MM.1S (cell line): Measurements from ENCODE around the gene TRAFD1.
"Not testable (repeated sequence)": the region's sequence is repeated elsewhere in the genome, so short reads cannot be mapped to it uniquely, and the experiment has no call there.

Experiments
- DNase-seq: peaks from one replicate; pipeline ENCODE4 v3.0.0-alpha.2; 2015
- H2AFZ ChIP-seq: fragments of 300-600 bp; sonication (generic); 2 replicates; pipeline ENCODE4 v1.6.0; 2016; ENCODE audit warnings: antibody characterized with exemption, low read length
- H3F3A ChIP-seq: fragments of 300-600 bp; sonication (generic); 2 replicates; pipeline ENCODE4 v1.6.1; 2016; ENCODE audit warnings: mild to moderate bottlenecking, antibody characterized with exemption, low read length, moderate library complexity, mixed read lengths; ENCODE audit not compliant: insufficient read depth
- H3K27ac ChIP-seq: fragments of 300-600 bp; sonication (generic); 2 replicates; pipeline ENCODE4 v1.5.1; 2016; ENCODE audit warnings: mild to moderate bottlenecking, low read length
- H3K27me3 ChIP-seq: fragments of 300-600 bp; sonication (generic); replicated peaks from 2 replicates; pipeline ENCODE4 v1.6.0; 2016; ENCODE audit warnings: low read length; ENCODE audit not compliant: insufficient read depth
- H3K36me3 ChIP-seq: fragments of 300-600 bp; sonication (generic); replicated peaks from 2 replicates; pipeline ENCODE4 v1.6.1; 2016; ENCODE audit warnings: mild to moderate bottlenecking, low read length, mixed read lengths; ENCODE audit not compliant: insufficient read depth
- H3K4me1 ChIP-seq: fragments of 300-600 bp; sonication (generic); 2 replicates; pipeline ENCODE4 v1.6.1; 2016; ENCODE audit warnings: low read length, mixed read lengths
- H3K4me2 ChIP-seq: fragments of 300-600 bp; sonication (generic); 2 replicates; pipeline ENCODE4 v1.6.0; 2016; ENCODE audit warnings: low read depth, low read length
- H3K4me3 ChIP-seq: fragments of 300-600 bp; sonication (generic); 2 replicates; pipeline ENCODE4 v1.5.1; 2016; ENCODE audit warnings: low read length, mixed read lengths
- H3K79me2 ChIP-seq: fragments of 300-600 bp; sonication (generic); 2 replicates; pipeline ENCODE4 v1.6.1; 2016; ENCODE audit warnings: mixed run types, low read length, mixed read lengths
- H3K9ac ChIP-seq: fragments of 300-600 bp; sonication (generic); 2 replicates; pipeline ENCODE4 v1.6.1; 2016; ENCODE audit warnings: low read length, mixed read lengths
- H3K9me2 ChIP-seq: fragments of 300-600 bp; sonication (generic); replicated peaks from 2 replicates; pipeline ENCODE4 v1.6.1; 2016; ENCODE audit warnings: mild to moderate bottlenecking, low read length, mixed read lengths; ENCODE audit not compliant: insufficient read depth
- H3K9me3 ChIP-seq: fragments of 300-600 bp; sonication (generic); replicated peaks from 2 replicates; pipeline ENCODE4 v1.6.1; 2016; ENCODE audit warnings: mild to moderate bottlenecking, low read length, mixed read lengths; ENCODE audit not compliant: insufficient read depth
- H4K20me1 ChIP-seq: fragments of 300-600 bp; sonication (generic); 2 replicates; pipeline ENCODE4 v1.6.1; 2016; ENCODE audit warnings: mild to moderate bottlenecking, low read length, moderate library complexity, mixed read lengths; ENCODE audit not compliant: insufficient read depth
- EZH2 ChIP-seq: fragments of 300-600 bp; sonication (generic); optimal IDR thresholded peaks from 2 replicates; pipeline ENCODE3; 2017; ENCODE audit warnings: low read depth, mild to moderate bottlenecking, antibody characterized with exemption, low read length, mixed read lengths
- EZH2phosphoT487 ChIP-seq: fragments of 300-600 bp; sonication (generic); IDR thresholded peaks from 2 replicates; pipeline ENCODE4 v1.6.1; 2018; ENCODE audit warnings: antibody characterized with exemption, low read length
- TF ChIP-seq, protein P1 (sequence below): fragments of 300-600 bp; sonication (generic); IDR thresholded peaks from 2 replicates; pipeline ENCODE4 v1.5.1; 2016; ENCODE audit warnings: antibody characterized with exemption, low read length, mixed read lengths

TRAFD1 gene

DNA sequence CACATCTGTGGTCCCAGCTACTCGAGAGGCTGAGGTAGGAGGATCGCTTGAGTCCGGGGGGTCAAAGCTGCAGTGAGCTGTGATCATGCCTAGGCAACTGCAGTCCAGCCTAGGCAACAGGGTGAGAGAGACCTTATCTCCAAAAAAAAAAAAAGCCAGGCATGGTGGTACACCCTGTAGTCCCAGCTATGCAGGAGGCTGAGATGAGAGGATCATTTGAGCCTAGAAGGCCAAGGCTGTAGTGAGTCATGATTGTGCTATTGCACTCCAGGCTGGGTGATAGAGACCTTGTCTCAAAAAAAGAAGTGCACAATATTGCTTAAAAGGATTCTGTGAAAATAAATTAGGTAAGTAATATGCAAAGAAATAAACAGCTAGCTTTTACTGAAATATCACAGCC lies 33.8 kb upstream of the TRAFD1 start:
- TF ChIP-seq EZH2: no peak
- no peaks in the 10 kb centered on the region for H4K20me1 ChIP-seq
- H2AFZ ChIP-seq: no peak overlapping the region
- no peak overlapping the region for H3K27ac ChIP-seq
- no peaks in the 10 kb centered on the region for H3K9me2 ChIP-seq
- H3K4me2 ChIP-seq: no peak overlapping the region
- DNase-seq: no peak
- H3K4me1 ChIP-seq: no peaks in the 10 kb centered on the region
- no peaks in the 10 kb centered on the region for H3K9me3 ChIP-seq
- no peak overlapping the region for H3K4me3 ChIP-seq
- no peak overlapping the region for H3K9ac ChIP-seq
- H3K27me3 ChIP-seq: no peaks in the 10 kb centered on the region
- no peaks in the 10 kb centered on the region; the same call in 1 of the 2 replicates for H3K36me3 ChIP-seq
- no peaks in the 10 kb centered on the region for H3F3A ChIP-seq
- H3K79me2 ChIP-seq: peaks cover 22% of the 10 kb centered on the region

DNA sequence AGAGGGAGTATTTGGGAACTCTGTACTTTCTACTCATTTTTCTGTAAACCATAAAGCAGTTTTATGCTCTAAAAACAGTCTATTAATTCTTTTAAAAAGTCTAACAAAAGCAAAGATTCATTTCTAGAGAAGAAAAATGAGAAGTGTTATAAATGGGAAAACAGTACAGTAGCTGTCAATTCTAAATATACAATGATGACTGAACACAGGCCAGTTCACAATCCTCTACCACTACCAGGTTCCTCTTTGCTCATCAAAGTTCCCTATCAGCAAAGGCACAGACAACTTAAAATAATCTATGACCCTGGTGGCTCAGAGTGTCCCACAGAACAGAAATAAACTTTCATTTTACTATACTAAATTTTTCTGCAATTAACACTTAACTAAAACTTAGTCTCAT lies 29.3 kb upstream of the TRAFD1 start:
- TF ChIP-seq EZH2: no peak
- TF ChIP-seq, protein P1, sequence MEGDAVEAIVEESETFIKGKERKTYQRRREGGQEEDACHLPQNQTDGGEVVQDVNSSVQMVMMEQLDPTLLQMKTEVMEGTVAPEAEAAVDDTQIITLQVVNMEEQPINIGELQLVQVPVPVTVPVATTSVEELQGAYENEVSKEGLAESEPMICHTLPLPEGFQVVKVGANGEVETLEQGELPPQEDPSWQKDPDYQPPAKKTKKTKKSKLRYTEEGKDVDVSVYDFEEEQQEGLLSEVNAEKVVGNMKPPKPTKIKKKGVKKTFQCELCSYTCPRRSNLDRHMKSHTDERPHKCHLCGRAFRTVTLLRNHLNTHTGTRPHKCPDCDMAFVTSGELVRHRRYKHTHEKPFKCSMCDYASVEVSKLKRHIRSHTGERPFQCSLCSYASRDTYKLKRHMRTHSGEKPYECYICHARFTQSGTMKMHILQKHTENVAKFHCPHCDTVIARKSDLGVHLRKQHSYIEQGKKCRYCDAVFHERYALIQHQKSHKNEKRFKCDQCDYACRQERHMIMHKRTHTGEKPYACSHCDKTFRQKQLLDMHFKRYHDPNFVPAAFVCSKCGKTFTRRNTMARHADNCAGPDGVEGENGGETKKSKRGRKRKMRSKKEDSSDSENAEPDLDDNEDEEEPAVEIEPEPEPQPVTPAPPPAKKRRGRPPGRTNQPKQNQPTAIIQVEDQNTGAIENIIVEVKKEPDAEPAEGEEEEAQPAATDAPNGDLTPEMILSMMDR: no peak
- no peak for TF ChIP-seq EZH2phosphoT487
- Histone ChIP-seq H3K9ac (no peak overlapping the region), H3K9me3 (no peaks in the 10 kb centered on the region), H4K20me1 (no peaks in the 10 kb centered on the region), H3K9me2 (no peaks in the 10 kb centered on the region), H3K79me2 (peaks cover 46% of the 10 kb centered on the region), H3K27me3 (no peaks in the 10 kb centered on the region), H3K27ac (no peak overlapping the region), H3K36me3 (no peaks in the 10 kb centered on the region), H3K4me1 (no peaks in the 10 kb centered on the region), H2AFZ (no peak overlapping the region), H3F3A (no peaks in the 10 kb centered on the region), H3K4me2 (no peak overlapping the region), H3K4me3 (no peak overlapping the region)
- no peak for DNase-seq

DNA sequence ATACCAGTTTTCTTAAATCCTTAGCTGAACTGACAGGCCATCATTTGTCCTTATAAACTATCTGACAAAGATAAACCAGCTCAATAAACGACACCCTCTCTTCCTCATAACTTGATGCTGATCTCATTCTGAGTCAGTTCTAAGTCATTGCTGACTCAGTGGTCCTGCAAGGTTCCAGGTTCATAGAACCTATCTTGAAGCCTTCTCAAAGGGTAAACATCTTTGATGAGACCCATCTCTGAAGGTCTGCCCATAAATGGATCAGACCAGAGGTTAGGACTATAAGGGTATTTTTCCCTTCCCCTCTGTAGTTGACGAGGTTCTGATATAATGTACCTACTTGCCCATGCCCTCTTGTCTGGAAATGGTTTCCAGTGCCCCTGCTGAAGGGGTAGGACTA lies 28.7 kb upstream of the TRAFD1 start:
- no peaks in the 10 kb centered on the region for H3K36me3 ChIP-seq
- H4K20me1 ChIP-seq: no peaks in the 10 kb centered on the region
- H3K4me2 ChIP-seq: no peak overlapping the region
- no peak for DNase-seq
- H3K4me3 ChIP-seq: no peak overlapping the region
- no peaks in the 10 kb centered on the region for H3F3A ChIP-seq
- no peaks in the 10 kb centered on the region for H3K9me2 ChIP-seq
- H3K27ac ChIP-seq: no peak overlapping the region
- H2AFZ ChIP-seq: no peak overlapping the region
- TF ChIP-seq, protein P1: no peak
- TF ChIP-seq EZH2 (no peak), EZH2phosphoT487 (no peak)
- no peaks in the 10 kb centered on the region for H3K4me1 ChIP-seq
- no peaks in the 10 kb centered on the region for H3K27me3 ChIP-seq
- H3K79me2 ChIP-seq: peaks cover 50% of the 10 kb centered on the region
- H3K9ac ChIP-seq: no peak overlapping the region
- H3K9me3 ChIP-seq: no peaks in the 10 kb centered on the region

DNA sequence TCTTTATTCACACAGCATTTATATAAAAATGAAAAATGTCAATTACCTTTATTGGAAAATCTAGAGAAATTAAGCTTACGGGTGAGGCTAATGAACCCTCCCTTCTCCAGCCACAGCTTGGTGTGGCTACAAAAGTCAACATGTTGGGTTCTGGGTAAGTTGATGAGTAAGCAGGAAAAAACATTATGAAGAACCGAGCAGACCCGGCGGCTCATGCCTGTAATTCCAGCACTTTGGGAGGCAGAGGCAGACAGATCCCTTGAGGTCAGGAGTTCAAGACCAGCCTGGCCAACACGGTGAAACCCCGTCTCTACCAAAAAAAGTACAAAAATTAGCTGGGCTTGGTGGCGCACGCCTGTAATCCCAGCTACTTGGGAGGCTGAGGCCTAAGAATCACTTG lies 27.7 kb upstream of the TRAFD1 start:
- H3K36me3 ChIP-seq: no peaks in the 10 kb centered on the region
- no peaks in the 10 kb centered on the region for H3K4me1 ChIP-seq
- no peak overlapping the region for H3K27ac ChIP-seq
- DNase-seq: no peak
- TF ChIP-seq EZH2phosphoT487: no peak
- no peak for TF ChIP-seq EZH2
- TF ChIP-seq, protein P1: no peak
- H3K4me2 ChIP-seq: no peak overlapping the region
- no peak overlapping the region for H3K9ac ChIP-seq
- H3K9me3 ChIP-seq: no peaks in the 10 kb centered on the region
- no peaks in the 10 kb centered on the region for H3F3A ChIP-seq
- no peaks in the 10 kb centered on the region for H4K20me1 ChIP-seq
- no peaks in the 10 kb centered on the region for H3K27me3 ChIP-seq
- no peak overlapping the region for H3K4me3 ChIP-seq
- no peak overlapping the region for H2AFZ ChIP-seq
- peaks cover 58% of the 10 kb centered on the region for H3K79me2 ChIP-seq
- H3K9me2 ChIP-seq: no peaks in the 10 kb centered on the region

DNA sequence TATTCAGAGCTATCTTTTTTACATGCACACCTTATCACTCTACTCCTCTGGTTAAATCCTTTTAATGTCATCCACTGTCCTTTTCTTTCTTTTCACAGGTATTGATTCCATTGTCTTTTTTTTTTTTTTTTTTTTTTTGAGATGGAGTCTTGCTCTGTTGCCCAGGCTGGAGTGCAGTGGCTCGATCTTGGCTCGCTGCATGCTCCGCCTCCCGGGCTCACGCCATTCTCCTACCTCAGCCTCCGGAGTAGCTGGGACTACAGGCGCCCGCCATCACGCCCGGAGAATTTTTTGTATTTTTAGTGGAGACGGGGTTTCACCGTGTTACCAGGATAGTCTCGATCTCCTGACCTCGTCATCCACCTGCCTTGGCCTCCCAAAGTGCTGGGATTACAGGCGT lies 24.9 kb upstream of the TRAFD1 start:
- H2AFZ ChIP-seq, H3K27ac ChIP-seq, H3K9ac ChIP-seq, H3K9me3 ChIP-seq, H3K9me2 ChIP-seq, H3K36me3 ChIP-seq, DNase-seq, H3F3A ChIP-seq, H4K20me1 ChIP-seq, H3K4me1 ChIP-seq, H3K4me2 ChIP-seq, H3K27me3 ChIP-seq, H3K4me3 ChIP-seq: not testable (repeated sequence)
- peaks cover 73% of the 10 kb centered on the region for H3K79me2 ChIP-seq
